Fibroblast of skin of scalp (primary cell): ENCODE measurements around the gene ABCA3.

Experiments used
- DNase-seq: peaks from one replicate; pipeline ENCODE4 v3.0.0-alpha.2; 2013

Gene ABCA3

DNA sequence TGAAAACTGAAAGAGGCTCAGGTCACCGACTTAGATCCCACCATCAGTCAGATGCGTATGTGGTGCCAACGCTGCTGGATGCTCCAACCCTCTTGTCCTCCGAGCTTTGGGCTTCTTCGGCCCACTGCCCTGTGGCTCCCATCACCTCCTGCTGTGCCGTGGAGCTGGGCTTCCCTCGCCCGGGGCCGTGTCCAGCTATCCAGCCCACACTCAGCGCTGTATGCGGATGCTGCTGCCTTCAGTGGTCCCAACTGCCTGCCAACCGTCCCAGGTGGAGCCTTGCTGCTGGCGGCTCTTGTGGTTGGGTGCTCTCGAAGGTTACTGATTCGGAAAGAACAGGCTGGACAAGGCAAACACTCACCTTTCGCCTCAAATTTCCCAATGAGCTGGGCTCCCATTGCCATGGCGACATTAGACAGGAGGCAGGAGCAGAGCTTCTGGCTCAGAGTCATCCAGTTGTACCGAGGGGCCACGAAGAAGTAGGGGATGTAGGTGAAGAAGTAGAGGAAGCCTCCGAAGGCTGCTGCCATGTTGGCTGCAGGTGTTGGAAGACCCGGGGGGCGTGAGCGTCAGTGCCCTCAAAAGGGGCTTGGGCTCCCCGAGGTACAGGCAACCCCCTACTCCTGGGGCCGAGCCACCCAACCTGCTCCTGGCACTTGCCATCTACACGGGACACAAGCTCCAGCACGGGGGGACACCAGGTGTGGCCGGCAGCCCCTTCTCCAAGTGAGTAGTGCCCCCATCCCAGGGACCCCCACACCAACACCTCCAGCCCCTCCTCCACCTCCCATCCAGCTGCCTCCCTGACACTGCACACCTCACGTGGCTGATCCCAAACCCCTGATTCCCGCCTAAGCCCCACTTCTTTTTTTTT is 32.2 kb downstream of the ABCA3 start:
- DNase-seq: no peak

DNA sequence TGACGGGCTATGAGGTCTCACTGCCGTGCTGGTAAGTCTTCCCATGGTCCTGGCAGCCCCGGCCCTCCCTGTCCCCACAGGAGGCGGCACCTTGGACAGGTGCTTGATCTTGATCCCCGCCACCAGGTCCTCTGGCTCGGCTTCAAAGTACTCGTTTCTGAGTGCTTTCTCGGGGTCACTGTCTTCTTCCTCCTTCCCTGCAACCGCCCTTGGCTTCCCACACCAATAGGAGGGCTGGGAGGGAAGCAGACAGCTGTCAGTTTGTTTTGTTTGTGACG is 40.7 kb downstream of the ABCA3 start:
- DNase-seq: no peak

- no peak for DNase-seq
Measured at GRCh38 chr16:2299121-2299914, 41.2 kb downstream of the ABCA3 start.

- no peak for DNase-seq
Measured at GRCh38 chr16:2298621-2299020, 41.9 kb downstream of the ABCA3 start.

DNA sequence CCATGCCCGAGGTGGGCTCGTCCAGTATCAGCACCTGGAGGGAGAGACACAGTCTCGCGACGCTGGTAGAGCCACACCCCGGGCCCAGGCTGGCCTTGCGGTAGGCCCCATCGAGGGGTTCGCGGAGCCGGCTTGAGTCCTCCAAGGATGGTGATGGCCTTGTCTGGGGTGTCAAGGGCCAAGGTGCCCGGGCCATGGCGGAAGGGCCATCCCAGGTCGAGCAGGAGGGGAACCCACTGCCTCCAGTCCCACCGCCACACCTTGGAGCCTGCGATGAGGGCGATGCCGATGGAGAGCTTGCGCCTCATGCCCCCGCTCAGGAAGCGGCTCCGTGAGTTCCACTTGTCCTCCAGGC is 43.0 kb downstream of the ABCA3 start:
- no peak for DNase-seq

DNA sequence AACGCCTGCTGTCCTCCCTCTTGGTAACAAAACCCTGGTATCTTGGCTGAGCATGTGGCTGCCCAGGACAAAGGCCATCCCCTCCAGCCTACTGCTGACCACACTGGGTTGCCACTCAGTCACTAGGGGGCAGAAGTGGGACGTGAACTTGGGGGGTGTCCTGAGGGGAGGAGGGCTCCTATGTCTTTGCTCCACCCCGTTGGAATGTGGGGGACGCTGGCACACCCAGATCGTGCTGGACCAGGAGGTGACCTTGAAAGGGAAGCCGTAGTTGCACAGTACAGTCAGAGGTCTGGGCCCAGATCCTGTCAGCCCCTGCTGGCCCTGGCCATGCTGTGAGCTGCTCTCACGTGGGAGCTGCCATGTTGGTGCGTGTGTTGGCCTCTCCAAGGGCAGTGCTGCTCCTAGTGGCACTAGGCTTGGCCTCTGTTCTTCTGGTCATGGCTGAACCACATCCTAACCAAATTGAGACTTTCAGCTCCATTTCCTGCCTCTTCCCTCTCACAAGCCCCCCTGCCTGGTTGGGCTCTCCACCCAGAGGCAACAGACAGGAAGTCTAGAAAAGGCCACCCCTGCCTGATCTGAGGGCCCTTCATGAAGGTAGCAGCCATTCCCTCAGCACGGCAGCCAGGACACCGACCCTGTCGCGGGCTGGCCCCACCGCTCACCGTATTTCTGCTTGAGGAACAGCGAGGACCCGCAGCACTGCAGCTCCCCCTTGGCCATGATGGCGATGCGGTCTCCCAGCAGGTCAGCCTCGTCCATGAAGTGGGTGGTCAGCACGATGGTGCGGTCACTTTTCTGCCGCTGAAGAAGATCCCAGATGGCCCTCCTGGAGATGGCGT is 43.6 kb downstream of the ABCA3 start:
- DNase-seq: peak; percentile 14

DNA sequence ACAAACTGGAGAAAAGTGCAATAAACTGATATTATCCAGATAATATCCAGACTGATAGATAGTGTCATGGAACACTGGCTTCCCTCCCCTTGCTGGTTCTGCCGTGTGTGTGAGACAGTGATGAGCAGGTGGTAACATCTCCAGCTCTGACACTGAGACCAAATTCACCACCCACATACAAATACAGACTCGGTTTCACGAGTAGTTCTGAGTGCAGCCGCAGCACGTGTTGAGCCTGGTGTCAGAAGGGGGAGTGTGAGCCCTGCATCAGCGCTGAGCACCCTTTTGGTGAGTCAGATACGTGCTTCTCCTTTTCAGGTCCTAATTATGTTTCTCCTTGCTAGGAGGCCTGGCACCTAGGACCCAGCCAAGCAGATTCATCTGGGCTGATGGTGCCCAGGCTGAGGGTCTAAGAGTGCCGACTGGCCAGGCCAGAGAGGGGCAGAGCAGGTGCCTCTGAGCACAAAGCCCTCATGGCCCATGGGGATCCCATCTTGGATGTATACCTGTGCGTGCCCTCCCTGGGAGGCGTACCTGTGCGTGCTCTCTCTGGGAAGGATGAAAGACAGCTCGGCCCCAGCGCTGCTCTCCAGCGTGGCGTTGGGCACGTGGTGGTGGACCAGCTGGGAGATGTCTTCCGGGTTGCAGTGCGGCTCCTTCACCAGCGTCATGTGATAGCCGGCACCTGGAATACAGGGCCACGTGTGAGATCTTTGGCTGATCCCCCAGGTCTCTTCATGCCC is 45.3 kb downstream of the ABCA3 start:
- no peak for DNase-seq

- DNase-seq: no peak
Measured at GRCh38 chr16:2292221-2292620, 48.3 kb downstream of the ABCA3 start.

DNA sequence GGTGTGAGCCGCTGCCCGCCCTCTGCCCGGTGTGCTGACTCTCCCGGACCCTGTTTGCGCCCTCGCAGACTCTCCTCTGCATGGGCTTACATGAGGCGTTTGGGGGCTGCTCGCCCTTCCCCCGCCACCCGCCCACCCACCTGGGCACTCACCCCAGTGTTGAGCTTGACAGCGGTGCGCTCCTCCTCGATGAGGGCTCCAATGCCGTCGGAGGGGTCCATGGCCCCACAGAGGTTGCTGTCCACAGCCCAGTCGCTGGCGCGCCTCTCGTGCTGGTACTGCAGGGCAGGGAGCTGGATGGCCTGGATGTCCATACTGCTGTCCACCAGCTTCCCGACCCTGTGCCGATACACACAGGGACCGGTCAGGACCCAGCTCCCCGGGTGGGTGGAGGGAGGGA is 51.2 kb downstream of the ABCA3 start:
- DNase-seq: no peak

DNA sequence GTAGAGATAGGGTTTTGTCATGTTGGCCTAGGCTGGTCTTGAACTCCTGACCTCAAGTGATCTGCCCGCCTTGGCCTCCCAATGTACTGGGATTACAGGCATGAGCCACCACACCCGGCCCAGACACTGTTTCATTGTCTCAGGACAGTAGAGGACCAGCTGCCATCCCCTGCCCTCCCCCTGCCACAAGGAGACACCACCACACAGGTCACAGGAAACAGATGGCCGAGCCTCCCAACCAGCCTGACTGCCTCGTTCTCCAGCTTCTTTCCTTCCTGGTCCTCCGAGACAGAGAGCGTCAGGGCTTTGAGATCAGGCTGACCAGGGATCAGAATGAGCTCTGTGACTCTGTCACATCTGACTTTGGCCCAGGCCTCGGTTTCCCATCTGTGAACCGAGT is 51.8 kb downstream of the ABCA3 start:
- DNase-seq: no peak

- DNase-seq: no peak
Measured at GRCh38 chr16:2287916-2288547, 52.5 kb downstream of the ABCA3 start.

GRCh38 chr16:2286550-2286949 is 54.0 kb downstream of the ABCA3 start:
- DNase-seq: no peak

GRCh38 chr16:2285731-2286191 is 54.8 kb downstream of the ABCA3 start:
- no peak for DNase-seq

GRCh38 chr16:2284797-2285576 is 55.5 kb downstream of the ABCA3 start:
- DNase-seq: no peak

DNA sequence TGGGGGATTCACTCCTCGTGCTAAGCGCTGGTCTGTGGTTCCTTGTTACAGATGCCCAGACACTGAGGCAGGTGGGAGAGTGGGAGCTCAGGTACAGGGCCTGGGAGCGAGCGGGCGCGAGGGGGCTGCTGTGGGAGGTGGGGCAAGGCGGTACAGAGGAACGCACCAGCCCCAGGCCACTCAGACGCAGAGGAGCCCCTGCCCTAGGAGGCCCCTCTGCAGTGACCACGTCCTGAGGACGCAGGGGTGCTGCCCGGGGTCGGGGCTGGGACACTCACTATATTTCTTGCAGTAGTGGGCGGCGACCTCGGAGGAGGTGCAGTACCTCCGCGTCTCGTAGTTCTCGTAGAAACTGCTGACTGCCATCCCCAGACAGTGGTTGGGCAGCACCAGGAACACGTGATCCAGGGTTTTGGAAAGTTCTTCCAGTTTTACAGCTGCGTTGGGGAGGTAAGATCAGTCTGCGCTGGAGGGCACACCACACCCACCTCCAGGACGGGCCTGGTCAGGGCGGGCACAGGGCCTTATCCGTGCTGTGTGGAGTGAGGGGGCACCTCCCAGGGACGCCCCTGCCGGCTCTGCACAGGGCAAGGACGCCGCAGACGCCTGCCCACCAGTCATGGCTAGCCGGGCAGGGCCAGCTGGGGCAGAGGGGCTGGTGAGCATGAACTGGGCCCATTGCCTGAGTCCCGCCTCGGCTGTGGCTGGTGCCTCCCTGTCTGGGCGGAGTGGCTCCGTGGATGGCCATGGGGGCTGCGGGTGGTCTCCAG is 56.3 kb downstream of the ABCA3 start:
- no peak for DNase-seq

- DNase-seq: no peak
Measured at GRCh38 chr16:2282866-2283555, 57.5 kb downstream of the ABCA3 start.

DNA sequence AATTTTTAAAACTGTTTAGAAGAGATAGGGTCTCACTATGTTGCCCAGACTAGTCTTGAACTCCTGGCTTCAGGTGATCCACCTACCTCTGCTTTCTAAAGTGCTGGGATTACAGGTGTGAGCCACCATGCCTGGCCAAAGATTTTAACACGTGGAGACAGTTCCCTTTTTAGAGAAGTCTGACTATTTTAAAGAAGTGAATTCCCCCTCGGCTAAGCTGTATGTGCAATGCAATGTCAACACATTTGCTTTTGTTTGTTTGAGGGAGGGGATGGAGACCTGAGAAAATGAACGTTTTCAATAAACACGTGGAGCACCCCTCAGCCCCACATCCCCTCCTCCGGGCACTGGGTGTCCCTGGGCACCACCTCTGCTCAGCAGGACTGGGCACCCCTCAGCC is 58.3 kb downstream of the ABCA3 start:
- DNase-seq: no peak

DNA sequence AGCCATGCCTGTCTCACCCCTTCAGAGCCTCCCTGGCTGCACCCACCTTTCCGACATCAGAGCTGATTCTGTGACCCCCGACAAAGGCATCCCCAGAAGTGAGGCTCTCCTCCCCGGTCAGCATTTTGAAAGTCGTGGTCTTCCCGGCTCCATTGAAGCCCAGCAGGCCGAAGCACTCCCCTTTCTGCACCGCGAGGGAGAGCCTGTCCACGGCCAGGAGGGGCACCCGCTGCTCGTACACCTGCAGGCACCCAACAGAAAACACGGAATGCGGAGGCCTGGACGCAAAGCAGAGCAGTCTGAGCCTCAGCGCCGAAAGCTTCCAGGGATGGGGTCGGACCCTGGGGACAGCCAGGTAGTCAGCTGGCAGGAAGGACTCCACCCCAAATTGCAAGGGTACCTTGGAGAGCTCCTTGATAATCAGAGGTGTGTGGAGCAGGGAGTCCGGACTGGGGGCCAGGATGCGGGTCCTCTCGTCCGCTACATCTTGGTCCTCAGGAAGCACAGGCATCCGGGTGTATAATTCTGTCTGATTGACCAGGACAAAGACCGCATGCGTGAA is 59.5 kb downstream of the ABCA3 start:
- DNase-seq: no peak

- no peak for DNase-seq
Measured at GRCh38 chr16:2280461-2280860, 60.1 kb downstream of the ABCA3 start.
